HT-29 (cell line): ENCODE measurements around the gene FBXL13. TPM values are rescaled to one million over a fixed set of nuclear protein-coding genes. Genes with fewer than 3 reads are reported as not detected.
A peak's percentile ranks its signal among the peaks of the same experiment; 100 is the strongest.
"Not testable (repeated sequence)": the region's sequence is repeated elsewhere in the genome, so short reads cannot be mapped to it uniquely, and the experiment has no call there.

Source experiments
- DNase-seq: peaks from one replicate; pipeline ENCODE4 v3.0.0-alpha.2; 2015; ENCODE audit warnings: low spot score
- total RNA-seq: library from RNA; depleted of rRNA; stranded (reverse); fragments of >200 nt; shearing (Covaris generic); gene quantifications from 2 replicates; pipeline ENCODE4 v1.2.3, GENCODE V29; 2014

Gene FBXL13
- total RNA-seq, 1 experiment from 2014 or later = 0.48 TPM

GRCh38 chr7:102935450-102936115 is 139.0 kb downstream of the FBXL13 start:
- DNase-seq = no peak

GRCh38 chr7:102934701-102935100 is 139.9 kb downstream of the FBXL13 start:
- DNase-seq = no peak

DNA sequence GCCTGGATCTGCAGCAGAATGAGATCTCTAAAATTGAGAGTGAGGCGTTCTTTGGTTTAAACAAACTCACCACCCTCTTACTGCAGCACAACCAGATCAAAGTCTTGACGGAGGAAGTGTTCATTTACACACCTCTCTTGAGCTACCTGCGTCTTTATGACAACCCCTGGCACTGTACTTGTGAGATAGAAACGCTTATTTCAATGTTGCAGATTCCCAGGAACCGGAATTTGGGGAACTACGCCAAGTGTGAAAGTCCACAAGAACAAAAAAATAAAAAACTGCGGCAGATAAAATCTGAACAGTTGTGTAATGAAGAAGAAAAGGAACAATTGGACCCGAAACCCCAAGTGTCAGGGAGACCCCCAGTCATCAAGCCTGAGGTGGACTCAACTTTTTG is 140.4 kb downstream of the FBXL13 start:
- DNase-seq = no peak

GRCh38 chr7:102933763-102934162 is 140.8 kb downstream of the FBXL13 start:
- no peak for DNase-seq

GRCh38 chr7:102931757-102932156 is 142.8 kb downstream of the FBXL13 start:
- no peak for DNase-seq

GRCh38 chr7:102927312-102927933 is 147.2 kb downstream of the FBXL13 start:
- DNase-seq = no peak

DNA sequence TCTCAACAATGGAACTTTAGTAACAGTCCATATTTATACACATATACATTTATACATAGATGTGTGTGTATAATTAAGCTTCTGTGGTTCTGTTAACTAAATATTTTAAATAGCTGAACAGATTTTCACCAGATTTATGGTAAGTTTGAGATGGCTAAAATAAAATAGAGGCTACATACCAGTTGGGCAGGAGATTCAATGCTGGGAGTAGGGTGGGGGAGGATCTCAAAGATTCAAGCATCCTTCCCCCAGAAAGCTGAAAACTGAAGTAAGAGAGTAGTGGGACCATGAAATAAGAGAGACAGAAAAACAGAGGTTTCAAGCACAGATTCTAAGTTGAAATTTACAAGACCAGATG is 147.8 kb downstream of the FBXL13 start:
- no peak for DNase-seq

- no peak for DNase-seq
Observed at GRCh38 chr7:102925976-102926782, 148.4 kb downstream of the FBXL13 start.

DNA sequence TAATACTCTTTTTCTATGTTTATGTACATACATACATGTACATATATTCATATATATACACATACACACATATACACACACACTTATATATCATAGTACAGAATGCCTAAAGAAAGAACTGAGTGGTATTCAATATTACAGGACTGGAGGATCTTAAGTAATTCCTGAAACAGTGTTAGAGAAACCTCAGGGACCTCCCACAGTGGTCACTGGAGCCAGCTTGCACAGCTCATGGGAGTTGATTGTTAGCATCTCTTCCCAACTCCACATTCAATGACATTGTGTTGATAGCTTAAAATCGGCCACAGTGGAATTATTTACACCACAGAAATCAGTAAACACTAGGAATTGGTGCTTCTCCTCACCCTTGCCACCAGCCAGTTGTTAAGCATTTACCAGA is 155.8 kb downstream of the FBXL13 start:
- DNase-seq = no peak

- peak; percentile 53 for DNase-seq
Observed at GRCh38 chr7:102917436-102918353, 156.9 kb downstream of the FBXL13 start.

- DNase-seq = no peak
Observed at GRCh38 chr7:102916881-102917280, 157.7 kb downstream of the FBXL13 start.

- no peak for DNase-seq
Observed at GRCh38 chr7:102916426-102916825, 158.2 kb downstream of the FBXL13 start.

GRCh38 chr7:102914585-102914984 is 160.0 kb downstream of the FBXL13 start:
- DNase-seq = no peak

GRCh38 chr7:102913826-102914225 is 160.8 kb downstream of the FBXL13 start:
- no peak for DNase-seq

GRCh38 chr7:102912742-102913141 is 161.9 kb downstream of the FBXL13 start, which contains the start of gene LRRC17:
LRRC17 (plus strand) TSS chr7:102913000; CDS start chr7:102933914, 20,914 bp downstream.
- DNase-seq = no peak

DNA sequence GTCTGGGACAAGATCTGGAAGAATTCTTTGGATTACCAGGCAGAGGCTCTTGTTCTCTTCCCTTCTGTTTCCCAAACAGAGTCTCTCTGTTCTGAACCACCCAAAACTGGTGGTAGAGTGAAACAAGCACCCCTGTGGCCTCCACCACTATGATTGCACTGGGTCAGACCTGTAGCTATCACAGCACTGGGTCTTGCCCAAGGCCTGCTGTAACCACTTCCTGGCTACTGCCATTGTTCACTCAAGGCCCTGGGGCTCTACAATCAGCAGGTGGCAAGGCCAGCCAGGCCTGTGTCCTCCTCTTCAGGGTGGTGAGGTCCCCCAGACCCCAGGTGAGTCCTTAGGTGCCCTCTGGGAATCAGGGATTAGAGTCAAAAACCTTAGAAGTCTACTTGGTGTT is 165.9 kb downstream of the FBXL13 start:
- DNase-seq = no peak

DNA sequence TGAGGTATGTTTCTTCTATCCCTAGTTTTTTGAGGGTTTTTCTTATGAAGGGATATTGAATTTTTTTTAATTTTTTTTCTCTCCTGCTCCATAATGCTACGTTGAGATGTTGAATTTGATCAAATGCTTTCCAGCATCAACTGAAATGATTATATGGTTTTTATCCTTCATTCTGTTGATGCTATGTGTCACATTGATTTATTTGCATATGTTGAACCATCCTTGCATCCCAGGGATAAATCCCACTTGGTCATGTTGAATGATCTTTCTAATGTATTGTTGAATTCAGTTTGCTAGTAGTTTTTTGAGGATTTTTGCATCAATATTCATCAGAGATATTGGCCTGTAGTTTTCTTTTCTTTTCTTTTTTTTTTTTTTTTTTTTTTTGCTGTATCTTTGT is 171.0 kb downstream of the FBXL13 start:
- DNase-seq = not testable (repeated sequence)

DNA sequence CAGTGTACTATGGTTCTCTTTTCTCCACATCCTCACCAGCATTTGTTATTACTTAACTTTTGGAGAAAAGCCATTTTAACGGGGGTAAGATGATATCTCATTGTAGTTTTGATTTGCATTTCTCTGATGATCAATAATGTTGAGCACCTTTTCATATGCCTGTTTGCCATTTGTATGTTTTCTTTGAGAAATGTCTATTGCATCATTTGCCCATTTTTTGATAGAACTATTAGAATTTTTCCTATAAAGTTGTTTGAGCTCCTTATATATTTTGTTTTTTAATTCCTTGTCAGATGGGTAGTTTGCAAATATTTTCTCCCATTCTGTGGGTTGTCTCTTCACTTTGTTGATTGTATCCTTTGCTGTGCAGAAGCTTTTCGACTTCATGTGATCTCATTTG is 172.5 kb downstream of the FBXL13 start:
- not testable (repeated sequence) for DNase-seq

- DNase-seq = no peak
Observed at GRCh38 chr7:102898532-102898859, 176.1 kb downstream of the FBXL13 start.

- no peak for DNase-seq
Observed at GRCh38 chr7:102897856-102898531, 176.6 kb downstream of the FBXL13 start.

GRCh38 chr7:102897211-102897631 is 177.4 kb downstream of the FBXL13 start:
- no peak for DNase-seq
